Hepatocyte (in vitro differentiated cells): Measurements from ENCODE around the gene TMEM108.
"Not testable (repeated sequence)": the region's sequence is repeated elsewhere in the genome, so short reads cannot be mapped to it uniquely, and the experiment has no call there.

Experiments used
- EZH2 ChIP-seq: fragments of 200-600 bp; sonication (generic); IDR thresholded peaks from 2 replicates; pipeline ENCODE4 v1.6.1; 2016; ENCODE audit warnings: antibody characterized with exemption, mild to moderate bottlenecking, borderline replicate concordance
- EZH2phosphoT487 ChIP-seq: fragments of 200-600 bp; sonication (generic); IDR thresholded peaks from one replicate; pipeline ENCODE4 v1.6.1; 2018; ENCODE audit warnings: antibody characterized with exemption, mild to moderate bottlenecking, low read depth, moderate library complexity; ENCODE audit not compliant: unreplicated experiment, severe bottlenecking
- TF ChIP-seq, protein P1 (sequence below): fragments of 200-600 bp; sonication (generic); IDR thresholded peaks from 2 replicates; pipeline ENCODE4 v1.5.1; 2016; ENCODE audit warnings: antibody characterized with exemption, mild to moderate bottlenecking; ENCODE audit not compliant: poor library complexity

DNA sequence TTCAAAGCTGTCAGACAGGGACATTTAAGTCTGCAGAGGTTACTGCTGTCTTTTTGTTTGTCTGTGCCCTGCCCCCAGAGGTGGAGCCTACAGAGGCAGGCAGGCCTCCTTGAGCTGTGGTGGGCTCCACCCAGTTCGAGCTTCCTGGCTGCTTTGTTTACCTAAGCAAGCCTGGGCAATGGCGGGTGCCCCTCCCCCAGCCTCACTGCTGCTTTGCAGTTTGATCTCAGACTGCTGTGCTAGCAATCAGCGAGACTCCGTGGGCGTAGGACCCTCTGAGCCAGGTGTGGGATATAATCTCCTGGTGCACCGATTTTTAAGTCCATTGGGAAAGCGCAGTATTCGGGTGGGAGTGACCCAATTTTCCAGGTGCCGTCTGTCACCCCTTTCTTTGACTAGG, 33.2 kb upstream of the TMEM108 start:
- TF ChIP-seq, protein P1, sequence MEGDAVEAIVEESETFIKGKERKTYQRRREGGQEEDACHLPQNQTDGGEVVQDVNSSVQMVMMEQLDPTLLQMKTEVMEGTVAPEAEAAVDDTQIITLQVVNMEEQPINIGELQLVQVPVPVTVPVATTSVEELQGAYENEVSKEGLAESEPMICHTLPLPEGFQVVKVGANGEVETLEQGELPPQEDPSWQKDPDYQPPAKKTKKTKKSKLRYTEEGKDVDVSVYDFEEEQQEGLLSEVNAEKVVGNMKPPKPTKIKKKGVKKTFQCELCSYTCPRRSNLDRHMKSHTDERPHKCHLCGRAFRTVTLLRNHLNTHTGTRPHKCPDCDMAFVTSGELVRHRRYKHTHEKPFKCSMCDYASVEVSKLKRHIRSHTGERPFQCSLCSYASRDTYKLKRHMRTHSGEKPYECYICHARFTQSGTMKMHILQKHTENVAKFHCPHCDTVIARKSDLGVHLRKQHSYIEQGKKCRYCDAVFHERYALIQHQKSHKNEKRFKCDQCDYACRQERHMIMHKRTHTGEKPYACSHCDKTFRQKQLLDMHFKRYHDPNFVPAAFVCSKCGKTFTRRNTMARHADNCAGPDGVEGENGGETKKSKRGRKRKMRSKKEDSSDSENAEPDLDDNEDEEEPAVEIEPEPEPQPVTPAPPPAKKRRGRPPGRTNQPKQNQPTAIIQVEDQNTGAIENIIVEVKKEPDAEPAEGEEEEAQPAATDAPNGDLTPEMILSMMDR, result not testable (repeated sequence)
- TF ChIP-seq EZH2, EZH2phosphoT487: not testable (repeated sequence)
